Ammon's horn (tissue), 1 donor: Measurements from ENCODE around the gene ZNF630.
A peak's percentile ranks its signal among the peaks of the same experiment; 100 is the strongest.
"Not testable (repeated sequence)": the region's sequence is repeated elsewhere in the genome, so short reads cannot be mapped to it uniquely, and the experiment has no call there.

Experiments used
- DNase-seq: peaks from one replicate; pipeline ENCODE4 v3.0.0-alpha.2; 2016; ENCODE audit warnings: low spot score

ZNF630 gene

DNA sequence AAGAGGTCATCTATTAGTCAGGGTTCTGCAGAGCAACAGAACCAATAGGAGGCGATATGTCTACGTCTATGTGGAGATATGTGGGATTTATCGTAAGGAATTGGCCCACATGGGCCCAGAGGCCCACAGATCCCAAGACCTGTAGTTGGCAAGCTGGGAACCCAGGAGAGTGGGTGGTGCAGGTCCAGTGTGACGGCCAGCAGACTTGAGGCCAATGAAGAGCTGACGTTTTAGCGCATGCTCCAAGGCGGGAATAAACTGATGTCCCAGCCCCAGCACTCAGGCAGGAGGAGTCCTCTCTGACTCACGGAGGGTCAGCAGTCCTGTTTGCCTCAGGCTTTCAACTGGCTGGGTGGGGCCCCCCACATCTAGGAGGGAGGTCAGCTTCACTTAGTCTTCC is 43.3 kb downstream of the ZNF630 start:
- no peak for DNase-seq

DNA sequence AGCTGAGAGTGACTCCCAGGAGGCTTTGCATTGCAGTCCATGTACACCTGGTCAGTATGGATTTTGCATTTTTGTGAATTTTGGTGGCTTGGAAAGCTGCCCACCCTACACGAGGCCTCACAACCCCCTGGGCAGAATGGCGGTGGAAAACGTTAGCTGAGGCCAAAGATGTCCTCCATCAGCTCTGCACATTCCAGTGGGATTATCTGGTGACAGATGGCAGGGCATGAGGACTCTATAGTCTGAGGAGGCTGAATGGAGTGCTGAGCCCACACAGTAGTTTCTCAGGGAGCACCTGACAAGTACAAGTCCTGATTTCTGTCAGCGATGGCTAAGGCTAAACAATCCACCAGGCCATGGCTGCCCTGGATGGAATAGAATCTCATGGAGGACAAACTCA is 43.9 kb downstream of the ZNF630 start:
- not testable (repeated sequence) for DNase-seq

DNA sequence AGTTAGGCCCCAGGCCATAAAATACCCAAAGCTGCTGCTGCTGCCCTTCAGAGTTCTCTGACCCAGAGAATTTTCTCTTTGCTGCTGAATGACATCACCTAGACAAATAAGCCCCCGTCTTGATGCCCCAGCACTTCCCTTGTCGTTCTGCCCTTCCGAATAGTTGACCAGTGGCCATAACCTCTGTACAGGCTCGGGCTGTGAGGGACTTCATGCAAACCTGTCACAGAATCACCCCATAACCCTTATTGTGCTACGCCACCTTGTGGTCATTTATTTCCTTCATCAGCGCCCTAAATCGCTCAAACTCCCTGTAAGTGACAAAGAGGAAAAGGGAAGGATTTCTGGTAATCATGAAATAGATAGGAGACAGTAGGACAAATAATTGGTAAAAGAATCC is 45.9 kb downstream of the ZNF630 start:
- peak; percentile 79 for DNase-seq

DNA sequence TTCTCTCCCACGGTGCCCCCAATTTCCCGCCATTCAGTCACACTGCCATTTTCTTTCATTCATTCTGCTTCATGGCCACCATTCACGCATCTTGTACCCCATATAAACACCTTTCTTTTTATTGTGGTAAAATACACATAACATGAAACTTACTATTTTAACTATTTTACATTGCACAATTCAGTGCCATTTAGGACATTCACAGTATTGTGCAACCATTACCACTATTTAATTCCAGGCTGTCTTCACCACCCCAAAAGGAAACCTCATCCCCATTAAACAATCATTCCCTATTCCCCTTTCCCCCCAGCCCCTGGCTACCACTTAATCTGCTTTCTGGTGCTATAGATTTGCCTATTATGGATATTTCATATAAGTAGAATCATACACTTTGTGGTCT is 48.7 kb downstream of the ZNF630 start:
- no peak for DNase-seq

DNA sequence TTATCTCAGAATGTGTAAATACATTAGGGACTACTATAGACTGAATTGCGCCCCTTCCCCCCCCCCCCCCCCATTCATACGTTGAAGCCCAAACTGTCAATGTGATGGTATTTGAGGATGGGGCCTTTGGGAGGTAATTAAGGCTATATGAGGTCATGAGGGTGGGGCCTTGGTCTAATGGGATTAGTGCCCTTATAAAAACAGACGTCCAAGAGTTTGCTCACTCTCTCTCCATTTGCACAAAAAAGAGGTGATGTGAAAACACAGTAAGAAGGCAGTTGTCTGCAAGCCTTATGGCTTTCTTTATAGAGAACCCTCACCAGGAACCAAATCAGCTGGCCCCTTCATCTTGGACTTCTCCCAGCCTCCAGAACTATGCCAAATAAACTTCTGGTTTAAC is 49.3 kb downstream of the ZNF630 start:
- no peak for DNase-seq

DNA sequence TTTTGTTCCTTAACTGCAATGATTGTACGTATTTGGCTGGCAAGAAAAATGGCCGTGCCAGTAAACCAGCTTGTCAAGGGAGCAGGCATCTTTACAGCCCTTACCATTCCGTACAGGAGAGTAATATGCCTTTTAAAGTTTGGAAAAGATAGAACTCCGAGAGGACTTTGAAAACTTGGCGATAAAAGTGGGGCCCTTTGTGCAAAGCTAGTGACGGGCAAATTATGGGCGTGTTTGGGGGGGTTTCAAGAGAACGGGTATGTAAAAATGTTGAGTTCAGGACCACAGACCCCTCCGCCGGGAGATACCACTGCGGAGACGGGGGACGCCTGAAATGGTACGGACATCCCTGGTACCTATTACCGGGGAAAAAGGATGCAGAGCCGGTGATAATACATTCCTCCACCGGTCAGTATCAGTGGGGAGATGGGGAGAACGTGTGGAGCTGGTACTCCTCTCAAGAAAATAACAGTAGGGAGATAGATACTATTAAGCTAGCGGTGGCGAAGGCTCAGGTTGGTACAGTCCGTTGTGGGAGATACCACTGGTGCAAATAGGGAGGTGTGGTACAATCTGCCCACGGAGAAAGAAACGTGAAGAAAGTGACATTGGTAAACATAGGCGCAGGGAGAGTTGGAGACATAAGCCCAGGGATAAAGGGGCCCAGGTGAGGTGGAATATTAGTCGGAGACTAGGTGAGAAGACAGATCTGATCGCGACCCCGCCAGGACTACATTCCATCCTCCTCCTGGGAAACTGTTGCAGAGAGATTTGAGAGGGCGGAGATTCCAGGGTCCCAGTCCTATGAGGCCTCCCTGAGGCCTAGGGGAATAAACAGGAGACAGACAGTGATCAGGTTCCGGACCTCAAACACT is 50.2 kb downstream of the ZNF630 start:
- DNase-seq = peak; percentile 73

DNA sequence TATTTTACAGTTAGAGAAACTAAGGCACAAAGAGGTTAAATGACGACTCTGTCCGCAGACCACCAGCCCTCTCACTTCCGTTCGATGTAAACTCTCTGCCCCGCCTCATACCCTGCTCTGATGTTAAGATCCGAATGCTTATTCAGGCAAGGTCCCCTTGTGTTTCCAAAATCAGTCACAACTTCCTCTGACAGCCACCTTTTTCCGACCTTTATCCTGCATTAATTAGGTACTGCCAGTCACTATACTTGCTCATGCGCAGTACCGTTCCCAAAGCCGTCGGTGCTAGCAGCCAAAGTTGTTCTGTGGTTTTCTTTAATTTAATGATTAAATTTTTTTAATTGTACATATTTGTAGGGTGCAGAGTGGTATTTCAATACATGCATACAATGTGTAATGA is 51.0 kb downstream of the ZNF630 start:
- DNase-seq = not testable (repeated sequence)

DNA sequence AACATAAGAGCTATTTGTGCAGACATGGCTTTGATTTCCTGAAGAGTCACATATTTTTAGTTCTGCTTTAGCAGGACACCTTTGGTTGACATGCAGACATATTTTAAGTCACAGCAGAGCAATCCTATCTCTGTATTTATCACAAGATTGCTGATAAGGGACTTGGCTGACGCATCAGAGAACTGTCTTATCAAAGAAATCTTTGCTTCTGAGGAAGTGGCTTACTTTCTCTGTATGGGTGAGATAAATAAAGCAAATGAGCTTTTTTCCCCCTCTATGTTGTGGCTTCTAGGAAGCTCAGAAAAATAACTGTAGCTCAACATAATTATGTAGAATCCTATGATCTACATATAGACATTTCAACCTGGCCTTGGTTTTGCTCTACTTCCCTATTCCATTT is 51.5 kb downstream of the ZNF630 start:
- not testable (repeated sequence) for DNase-seq

DNA sequence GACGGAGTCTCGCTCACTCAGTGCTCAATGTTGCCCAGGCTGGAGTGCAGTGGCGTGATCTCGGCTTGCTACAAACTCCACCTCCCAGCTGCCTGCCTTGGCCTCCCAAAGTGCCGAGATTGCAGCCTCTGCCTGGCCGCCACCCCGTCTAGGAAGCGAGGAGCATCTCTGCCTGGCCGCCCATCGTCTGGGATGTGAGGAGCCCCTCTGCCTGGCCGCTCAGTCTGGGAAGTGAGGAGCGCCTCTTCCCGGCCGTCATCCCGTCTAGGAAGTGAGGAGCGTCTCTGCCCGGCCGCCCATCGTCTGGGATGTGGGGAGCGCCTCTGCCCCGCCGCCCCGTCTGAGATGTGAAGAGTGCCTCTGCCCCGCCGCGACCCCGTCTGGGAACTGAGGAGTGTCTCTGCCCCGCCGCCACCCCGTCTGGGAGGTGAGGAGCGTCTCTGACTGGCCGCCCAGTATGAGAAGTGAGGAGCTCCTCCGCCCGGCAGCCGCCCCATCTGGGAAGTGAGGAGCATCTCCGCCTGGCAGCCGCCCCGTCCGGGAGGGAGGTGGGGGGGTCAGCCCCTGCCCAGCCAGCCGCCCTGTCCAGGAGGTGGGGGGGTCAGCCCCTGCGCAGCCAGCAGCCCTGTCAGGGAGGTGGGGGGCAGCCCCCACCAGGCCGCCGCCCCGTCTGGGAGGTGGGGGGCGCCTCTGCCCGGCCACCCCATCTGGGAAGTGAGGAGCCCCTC is 54.7 kb downstream of the ZNF630 start:
- not testable (repeated sequence) for DNase-seq

DNA sequence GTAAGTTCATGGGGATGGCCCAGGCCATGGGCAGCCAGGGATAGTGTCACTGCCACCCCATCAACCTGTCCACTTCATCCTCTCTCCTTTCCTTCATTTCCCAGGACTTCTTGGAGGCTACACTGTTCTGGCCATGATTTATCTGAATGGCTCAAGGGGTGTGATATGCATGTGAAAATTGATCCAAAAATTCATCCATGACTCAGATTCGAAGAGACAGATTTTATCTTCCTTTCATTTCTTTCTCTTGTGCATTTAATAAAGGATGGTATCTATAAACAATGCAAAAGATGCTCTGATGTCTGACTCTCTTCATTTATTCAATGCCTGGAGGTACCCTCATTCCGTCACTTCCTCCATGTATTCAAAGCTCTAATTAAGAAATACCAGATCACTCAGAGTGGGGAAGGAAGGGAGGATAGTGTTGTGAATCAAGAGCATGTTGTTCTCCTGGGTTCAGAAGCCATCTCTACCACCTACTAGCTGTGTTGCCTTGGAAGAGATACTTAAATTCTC is 61.9 kb downstream of the ZNF630 start:
- not testable (repeated sequence) for DNase-seq
